SKM-1 (cell line): ENCODE measurements around the gene TEX53.

ENCODE experiments used
- DNase-seq: peaks from one replicate; lab custom pipeline; 2025; ENCODE audit not compliant: unreplicated experiment; lab: John Stamatoyannopoulos, UW

TEX53 gene

GRCh38 chr9:114657705-114658104, at the start of gene TEX53:
TEX53 (minus strand) TSS chr9:114657805; CDS start chr9:114657774, 31 bp downstream.
- no peak for DNase-seq

DNA sequence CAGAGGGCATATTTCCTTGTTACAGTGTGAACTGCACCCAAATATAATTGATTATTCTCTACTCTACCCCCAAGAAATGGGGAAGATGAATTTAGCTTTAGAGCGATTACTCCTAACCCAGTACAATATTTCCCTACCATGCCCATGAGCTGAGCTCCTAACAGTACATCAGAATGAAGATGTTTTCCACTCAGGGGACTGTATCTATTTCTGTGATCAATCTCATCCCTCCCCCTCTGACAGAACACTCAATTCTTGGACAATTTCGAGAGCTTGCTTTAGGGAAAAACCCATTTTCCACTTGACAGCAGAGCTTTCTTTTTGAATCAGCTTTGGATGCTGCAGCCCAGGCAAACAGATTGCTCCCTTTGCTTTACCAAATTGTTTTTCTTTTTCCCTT, 49.1 kb upstream of the TEX53 start:
- DNase-seq = no peak

DNA sequence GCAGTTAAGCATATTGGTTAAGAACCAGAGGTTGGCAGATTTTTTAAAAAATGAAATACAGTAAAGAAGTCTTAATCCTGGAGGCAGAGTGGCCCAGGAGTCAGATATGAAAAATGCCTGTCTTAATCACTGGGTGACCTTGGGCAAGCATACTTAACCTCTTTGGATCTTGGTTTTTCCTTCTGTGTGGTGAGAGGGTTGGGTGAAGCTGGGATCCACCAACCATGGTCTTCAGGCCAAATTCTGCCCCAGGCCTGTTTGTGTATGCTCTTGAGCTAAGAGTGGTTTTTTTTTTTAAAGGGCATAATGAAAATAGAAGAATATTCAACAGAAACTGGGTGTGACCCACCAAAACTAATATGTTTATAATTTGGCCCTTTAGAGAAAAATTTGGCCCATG, 44.4 kb upstream of the TEX53 start:
- DNase-seq = no peak

- DNase-seq = no peak
These were observed 40.3 kb upstream of the TEX53 start for GRCh38 chr9:114697951-114698351.

DNA sequence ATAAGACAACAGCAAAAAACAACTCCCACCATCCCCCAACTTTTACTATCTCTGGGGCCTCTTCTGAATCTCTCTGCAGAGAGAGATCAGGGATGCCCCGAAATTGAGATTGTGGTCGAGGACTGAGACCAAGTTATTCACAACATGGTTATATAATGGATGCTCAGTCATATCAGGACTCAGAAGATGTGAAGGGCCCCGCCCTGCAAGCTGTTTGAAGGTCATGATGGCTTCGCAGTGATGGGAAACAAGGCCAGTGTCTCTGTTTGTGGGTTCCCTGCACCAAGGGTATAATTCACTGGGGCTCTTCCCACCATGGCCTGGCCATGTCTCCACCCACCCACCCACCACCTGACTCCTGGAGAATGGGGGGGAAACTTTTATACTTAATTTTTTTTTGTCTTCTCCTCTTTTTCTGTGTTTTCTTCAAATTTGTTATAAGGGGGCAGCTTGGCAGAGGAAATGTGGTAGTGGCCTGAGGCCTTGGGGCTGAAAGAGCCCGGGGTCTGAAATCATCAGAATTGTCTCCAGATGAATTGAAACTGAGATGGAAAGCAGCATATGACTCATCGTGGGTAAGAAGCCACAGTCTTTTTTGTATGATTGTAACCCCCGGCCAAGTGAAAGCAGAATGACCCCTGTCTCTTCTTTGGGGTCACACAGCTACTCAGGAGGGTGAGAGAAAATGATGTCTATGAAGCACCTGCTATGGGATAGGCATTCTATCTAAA, 39.4 kb upstream of the TEX53 start:
- DNase-seq = no peak

GRCh38 chr9:114695948-114696347, 38.3 kb upstream of the TEX53 start:
- no peak for DNase-seq

GRCh38 chr9:114694719-114695269, 37.2 kb upstream of the TEX53 start:
- no peak for DNase-seq

DNA sequence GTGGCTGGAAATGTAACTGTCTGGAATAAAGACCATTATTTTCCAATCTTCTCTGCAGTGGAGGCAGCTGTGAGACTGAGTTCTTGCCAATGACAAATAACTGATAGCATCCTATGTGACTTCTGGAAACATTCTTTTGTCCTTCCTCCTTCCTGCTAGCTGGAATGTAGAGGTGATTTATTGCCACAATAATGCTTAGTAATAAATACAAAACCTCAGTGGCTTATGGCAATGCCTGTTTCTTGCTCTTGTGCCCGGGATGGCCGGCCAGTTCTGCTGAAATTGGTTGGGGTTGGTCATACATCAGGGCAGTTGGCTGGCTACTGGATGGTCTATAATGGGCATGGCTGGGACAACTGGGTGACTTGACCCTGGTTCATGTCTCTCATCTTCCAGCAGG, 36.5 kb upstream of the TEX53 start:
- no peak for DNase-seq

- DNase-seq = no peak
These were observed 35.7 kb upstream of the TEX53 start for GRCh38 chr9:114693248-114693855.

GRCh38 chr9:114691956-114692295, 34.3 kb upstream of the TEX53 start:
- DNase-seq = no peak

DNA sequence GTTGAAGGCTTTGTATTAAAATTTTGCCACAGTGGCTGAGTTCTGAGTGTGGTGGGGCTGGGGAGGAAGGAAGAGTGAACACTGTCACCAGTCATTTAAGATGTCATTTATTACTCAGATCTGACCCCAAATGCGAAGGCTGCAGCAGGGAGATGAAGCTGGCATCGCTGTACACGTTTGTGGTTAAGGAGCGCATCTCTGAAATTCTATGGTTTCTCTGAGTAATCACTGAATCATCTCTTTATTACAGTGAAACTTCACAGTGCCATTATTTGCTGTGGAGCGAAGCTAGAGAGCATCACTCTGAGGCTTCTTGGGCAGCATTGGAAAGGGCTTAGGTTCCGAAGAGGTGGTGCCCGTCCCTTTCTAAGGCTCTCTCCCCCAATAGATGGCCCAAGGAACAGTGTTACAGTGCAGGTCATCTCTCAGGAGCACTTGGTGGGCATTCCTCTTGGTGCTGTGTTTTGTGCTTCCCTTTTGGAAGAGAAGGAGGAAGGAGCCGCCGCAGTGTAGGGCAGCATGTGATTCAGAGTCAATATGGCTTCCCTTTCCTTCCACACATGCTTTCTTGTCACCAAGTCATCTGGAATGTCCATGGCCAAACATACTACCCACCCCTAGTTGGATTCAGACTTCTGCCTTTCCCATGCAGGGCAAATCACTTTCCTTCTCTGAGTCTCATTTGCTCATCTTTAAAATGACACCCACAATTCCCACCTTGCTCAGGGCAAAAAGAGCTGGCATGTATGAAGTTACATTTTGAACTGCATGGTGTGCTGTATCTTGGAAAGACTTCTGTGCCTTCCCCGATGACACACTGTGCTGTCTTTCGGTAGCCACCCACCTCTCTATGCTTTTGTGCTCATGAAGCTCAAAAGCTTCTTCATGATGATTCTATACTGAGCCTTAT, 33.7 kb upstream of the TEX53 start:
- no peak for DNase-seq

DNA sequence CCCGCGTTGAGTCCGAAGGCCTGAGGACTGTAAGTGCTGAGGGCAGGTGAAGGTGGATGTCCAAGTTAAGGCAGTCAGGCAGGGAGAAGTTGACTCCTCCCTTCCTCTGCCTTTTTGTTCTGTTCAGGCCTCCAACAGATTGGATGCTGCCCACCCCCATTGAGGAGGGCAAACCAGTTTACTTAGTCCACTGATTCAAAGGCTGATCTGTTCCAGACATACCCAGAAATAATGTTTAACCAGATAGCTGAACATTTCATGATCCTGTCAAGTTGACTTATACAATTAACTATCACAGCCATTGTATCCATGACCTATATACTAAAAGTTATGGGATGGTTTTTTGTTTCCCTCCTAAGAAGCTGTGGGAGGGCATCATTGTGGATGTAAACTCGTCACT, 32.7 kb upstream of the TEX53 start:
- no peak for DNase-seq

GRCh38 chr9:114689813-114690212, 32.2 kb upstream of the TEX53 start:
- DNase-seq = no peak

GRCh38 chr9:114688909-114689610, 31.5 kb upstream of the TEX53 start:
- no peak for DNase-seq

GRCh38 chr9:114688379-114688778, 30.8 kb upstream of the TEX53 start:
- DNase-seq = no peak

DNA sequence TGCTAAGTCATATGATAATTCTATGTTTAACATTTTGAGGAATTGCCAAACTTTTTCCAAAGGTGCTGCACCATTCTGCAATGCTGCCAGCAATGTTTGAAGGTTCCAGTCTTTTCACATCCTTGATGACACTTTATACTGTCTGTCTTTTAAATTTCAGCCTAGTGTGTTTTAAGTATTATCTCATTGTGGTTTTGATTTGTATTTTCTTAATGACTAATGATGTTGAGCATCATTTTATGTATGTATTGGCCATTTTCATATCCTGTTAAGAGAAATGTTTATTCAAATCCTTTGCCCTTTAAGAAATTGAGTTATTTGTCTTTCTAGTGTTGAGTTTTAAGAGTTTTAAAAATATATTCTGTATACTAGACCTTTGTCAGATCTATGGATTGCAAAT, 29.4 kb upstream of the TEX53 start:
- no peak for DNase-seq

- DNase-seq = no peak
These were observed 28.3 kb upstream of the TEX53 start for GRCh38 chr9:114685951-114686350.

DNA sequence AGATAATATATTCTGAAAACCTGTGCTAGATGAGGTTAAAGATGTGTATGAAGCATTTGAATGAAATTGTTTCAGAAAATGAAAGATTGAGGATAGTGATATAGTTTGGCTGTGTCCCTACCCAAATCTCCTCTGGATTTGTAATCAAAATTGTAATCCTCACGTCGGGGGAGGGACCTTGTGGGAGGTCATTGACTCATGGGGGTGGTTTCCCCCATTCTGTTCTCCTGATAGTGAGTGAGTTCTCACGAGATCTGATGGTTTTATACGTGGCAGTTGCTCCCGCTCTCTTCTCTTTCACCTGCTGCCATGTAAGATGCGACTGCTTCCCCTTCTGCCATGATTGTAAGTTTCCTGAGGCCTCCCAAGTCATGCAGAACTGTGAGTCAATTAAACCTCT, 26.4 kb upstream of the TEX53 start:
- no peak for DNase-seq

GRCh38 chr9:114682846-114683245, 25.2 kb upstream of the TEX53 start:
- DNase-seq = no peak

- DNase-seq = peak; percentile 19
These were observed 24.2 kb upstream of the TEX53 start, which contains the start of gene TEX48 for GRCh38 chr9:114681594-114682332. TEX48 (minus strand) TSS chr9:114682192; CDS start chr9:114671723, 10,469 bp downstream.
